GM19238 (cell line): ENCODE results near the gene GMDS.

Source experiments
- DNase-seq: peaks from one replicate; pipeline ENCODE4 v3.0.0; 2011; ENCODE audit warnings: low spot score; ENCODE audit not compliant: insufficient read length

The GMDS gene

DNA sequence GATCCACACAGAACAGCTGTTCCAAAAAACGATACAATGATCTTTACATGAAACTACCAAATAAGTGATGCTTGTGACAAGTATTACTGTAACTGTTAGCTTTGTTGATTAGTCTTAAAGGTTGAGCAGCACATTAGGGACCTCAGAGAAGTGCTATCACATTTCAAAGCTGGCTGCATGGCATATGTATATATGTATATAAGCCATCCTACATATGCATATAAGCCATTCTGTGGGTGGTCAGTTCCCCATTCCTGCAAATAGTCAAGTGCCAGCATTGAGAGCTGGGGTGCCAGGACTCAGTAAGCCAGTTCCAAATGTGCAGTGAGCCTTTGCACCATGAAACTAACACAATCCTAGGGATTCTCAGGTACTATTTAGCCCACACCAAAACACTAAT is 339.4 kb downstream of the GMDS start:
- DNase-seq: no peak

DNA sequence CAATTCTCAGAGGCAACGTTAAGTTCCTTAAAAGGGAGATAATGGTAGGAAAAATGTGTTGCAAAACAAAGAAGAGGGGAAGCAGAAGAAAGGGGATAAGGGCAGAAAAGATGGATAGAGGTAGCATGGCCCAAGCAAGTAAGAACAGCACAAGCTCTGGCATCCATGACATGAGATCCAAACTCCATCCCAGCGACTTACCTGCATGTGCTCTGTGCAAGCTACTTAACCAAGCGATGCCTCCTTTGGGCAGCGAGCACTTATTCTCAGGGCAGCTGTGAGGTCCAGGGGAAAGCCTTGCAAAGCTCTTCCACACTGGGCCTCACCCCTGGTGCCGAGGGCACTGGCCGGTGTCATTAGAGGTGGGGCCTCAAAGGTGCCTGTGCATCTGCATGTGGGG is 340.5 kb downstream of the GMDS start:
- no peak for DNase-seq

DNA sequence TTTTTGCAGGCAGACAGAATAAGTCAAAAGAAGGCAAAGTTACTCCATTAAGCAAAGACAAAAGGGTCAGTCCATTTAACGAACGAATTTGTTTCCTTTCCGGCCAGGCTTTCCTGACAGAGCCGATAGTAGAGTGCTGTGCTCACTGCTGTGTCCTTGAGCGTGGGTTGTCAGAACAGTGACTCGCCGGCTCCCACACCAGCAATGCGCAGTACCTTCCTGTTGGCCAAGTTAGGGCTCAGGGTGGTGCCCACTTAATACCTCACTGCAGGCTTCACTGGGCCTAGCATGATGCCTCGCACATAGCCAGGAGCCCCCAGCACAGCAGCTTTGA is 341.0 kb downstream of the GMDS start:
- DNase-seq: no peak

DNA sequence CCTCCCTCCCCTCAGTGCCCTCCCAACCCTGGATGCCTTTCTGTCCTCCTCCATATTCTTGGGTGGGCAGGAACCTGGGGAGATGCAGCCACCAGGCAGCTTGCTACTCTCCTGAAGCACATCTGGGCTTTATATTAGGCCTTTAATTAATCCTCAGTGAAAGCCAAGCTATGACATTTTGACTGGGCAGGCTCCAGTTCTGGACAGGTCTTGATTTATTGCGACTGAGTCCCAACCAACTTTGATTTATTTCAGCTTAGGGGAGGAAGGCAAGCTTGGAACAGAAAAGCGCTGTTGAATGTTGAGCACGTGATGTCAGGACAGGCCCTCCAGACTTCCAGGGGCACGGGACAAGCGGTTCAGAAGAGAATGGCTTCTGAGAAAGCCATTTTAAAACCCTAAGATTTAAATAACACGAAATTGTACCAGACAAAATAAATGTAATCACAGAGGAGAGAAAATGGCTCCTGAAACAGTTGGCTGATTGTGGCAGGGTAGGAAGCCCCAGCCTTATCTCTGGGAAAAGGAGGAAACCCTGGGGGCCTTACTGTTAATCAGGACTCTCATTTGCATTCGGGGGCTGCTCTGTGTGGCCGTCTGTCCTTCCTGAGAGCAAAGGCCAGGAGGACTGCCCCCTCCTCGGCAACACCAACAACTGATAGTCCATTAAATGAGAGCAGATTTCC is 341.5 kb downstream of the GMDS start:
- DNase-seq: no peak

DNA sequence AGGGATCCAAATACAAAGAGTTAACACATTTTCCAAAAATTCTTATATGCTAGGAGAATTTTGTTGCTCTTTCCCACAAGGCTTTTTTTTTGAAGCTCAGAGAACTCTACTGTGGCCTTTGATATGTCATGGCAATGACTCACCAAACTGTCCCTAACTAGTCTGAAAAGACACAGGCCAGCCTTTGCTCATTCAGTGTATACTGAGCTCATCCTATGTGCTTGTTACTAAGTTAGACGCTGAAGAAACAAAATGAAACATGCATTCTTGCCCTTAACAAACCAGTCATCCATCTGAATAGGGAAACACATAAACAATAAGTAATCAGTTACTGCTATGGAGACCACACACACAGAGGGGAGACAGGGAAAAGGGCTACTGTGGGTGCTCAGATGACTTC is 343.8 kb downstream of the GMDS start:
- DNase-seq: no peak

DNA sequence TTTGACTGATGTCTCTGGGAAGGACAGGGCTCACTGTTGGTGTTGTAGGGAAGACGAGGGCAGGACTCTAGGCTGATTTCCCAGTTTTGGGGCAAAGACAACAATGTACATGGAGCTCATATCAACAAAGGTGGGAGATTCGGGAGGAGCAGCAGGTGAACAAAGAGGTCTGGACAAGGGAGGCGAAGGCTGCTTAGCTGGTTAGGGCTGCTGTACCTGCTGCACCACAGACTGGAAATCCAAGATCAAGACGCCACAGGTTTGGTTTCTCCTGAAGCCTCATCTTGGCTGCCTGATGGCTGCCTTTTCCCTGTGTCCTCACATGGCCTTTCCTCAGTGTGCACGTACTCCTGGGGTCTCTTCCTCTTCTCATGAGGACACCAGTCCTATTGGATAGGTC is 348.5 kb downstream of the GMDS start:
- DNase-seq: no peak

GRCh38 chr6:1895721-1896120 is 349.7 kb downstream of the GMDS start:
- no peak for DNase-seq

- no peak for DNase-seq
Observed at GRCh38 chr6:1894954-1895353, 350.5 kb downstream of the GMDS start.

DNA sequence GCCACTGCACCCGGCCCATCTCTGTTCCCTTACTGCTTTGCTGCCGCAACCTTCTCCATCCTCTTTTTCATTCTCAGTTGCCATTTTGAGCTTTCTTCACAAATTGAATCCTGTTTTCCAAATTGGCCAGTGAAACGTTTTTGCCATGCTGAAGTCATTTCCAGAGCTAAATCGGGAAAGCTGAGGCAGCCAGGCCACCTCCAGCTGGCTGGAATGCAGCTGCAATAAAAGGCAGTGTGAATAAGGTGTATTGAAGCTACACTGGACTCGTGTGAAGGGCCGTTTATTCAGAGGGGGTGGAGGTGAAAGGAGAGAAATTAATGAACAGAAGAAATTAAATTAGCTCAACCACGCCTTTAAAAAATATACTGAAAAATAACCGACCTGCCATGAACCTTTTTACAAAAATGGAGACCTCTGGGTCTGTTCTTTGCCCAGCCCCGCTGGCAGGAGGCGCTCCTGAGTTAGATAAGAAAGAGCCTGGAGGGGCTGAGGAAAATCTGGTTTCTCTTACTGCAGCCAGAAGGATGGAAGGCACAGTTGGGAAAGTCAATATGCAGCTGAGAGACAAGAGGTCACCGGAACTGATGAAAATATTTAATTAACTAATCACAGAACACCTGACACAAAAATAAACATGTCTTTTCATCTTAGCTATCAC is 351.8 kb downstream of the GMDS start:
- DNase-seq: no peak

DNA sequence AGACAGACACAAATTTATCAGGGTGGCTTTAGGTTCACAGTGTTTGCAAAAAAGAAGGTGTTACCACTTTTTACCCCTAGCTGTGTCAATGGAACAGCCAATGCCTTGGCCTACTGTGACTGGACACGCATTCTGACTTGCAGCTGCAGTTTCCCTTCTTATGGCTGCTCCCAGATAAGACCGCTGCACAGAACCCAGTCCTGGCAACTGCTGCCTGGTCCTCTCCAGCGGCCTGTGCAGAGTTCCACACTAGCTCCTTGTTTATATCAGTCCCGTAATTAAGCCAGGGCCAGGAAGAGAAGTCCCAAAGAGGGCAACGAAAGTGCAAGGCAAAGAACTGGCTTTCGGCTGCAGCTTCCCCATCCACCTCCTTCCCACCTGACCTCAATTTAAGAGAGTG is 352.7 kb downstream of the GMDS start:
- no peak for DNase-seq

DNA sequence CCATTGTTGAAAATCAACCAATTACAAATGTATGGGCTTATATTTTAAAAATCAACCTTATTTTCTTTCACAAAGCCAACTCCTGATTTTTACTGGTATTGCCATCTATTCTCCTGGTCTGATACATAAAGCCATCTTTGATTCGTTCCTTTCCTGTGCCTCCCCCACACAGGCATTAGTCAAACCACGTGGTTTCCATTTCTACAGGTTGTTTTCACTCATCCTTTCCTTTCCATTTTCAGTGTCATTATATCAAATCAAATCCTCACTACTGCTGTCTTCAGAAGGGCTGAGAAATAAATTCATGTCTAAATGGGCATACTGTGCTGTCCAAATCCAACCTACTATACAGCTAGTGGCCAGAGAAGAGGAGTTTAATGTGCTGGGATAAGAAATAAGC is 354.4 kb downstream of the GMDS start:
- no peak for DNase-seq

- no peak for DNase-seq
Observed at GRCh38 chr6:1890071-1890470, 355.3 kb downstream of the GMDS start.

DNA sequence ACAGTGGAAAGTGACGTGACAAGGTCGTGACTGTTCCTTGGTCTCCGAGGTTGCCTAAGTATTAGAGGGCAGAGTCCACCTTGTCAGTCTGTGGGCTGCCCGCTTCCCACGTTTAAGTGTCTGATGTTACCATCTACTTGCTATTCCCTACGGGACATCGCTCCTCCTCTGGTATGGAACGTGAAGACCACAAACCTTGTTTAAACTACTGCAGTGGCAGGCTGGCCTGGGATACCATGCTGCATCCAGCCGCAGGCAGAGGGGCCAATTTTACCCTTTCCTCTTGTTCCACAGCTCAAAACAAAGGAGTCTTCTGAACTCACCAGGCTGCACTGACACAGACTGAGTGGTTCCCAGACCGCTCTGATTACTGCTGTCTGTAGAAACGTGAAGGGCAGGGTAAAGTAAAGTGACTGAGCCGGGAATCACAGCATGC is 359.8 kb downstream of the GMDS start:
- DNase-seq: no peak

DNA sequence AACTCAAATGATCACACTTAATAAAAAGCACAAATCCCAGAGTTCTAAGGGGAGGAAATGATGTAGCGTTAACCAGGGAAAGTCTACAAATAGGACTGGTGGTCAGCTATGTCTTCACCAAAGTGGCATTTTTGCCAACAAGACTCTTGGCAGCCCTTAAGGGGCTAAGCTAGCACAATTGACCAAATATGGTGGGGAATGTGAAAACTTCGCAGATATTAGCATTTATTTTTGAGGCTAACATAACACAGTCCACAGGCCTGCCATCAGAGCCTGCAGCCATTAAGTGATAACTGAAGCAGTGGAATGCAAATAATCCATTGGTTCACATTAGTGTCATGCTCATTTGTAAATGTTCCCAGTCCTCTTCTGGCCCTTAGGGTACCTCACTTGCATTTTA is 361.1 kb downstream of the GMDS start:
- no peak for DNase-seq

- DNase-seq: no peak
Observed at GRCh38 chr6:1878330-1878729, 367.1 kb downstream of the GMDS start.

DNA sequence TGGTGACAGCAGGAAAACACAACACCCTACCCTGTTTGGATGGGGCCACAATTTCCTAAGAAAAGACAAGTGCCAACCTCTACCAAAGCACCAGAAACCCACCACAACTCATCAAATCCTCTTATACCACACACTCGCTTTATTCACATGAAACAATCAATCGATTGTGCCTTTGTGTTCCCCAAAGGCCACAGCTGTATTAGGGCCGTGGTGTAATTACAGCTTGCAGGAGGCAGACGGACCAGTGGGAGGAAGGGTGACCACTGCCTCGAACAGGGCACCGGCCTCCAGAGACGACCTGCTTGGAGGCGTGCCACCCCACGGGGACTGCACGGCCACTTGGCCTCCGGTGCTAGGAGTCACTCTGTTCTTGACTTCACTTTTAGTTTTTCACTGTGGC is 371.6 kb downstream of the GMDS start:
- DNase-seq: no peak

- no peak for DNase-seq
Observed at GRCh38 chr6:1872649-1873131, 372.7 kb downstream of the GMDS start.

DNA sequence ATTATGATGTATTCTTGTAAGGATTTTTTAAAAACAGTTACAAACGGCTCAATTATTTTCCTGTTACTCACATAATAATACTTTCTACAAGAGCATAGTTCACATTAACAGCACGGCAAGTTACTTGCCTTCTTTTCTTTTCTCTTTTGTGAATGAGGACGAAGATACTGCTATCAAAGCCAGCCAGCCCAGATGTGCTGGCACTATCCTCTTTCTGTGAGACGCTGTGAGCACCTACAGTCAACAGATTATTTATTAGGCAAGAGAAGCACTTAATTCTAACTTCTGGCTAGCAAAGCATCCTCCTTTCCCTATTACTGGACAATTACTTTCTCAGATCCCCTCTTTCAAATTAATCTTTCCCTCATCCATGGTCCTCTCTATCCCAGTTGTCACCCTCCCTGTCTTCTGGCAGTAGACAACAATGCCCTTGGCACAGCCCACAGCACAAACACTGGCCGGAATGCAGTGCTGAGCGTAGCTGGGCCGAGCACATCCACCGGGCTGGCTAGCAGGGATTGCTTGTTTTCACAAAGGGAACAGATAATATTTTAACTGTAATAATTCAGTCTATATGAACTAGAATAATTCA is 373.6 kb downstream of the GMDS start:
- DNase-seq: no peak

DNA sequence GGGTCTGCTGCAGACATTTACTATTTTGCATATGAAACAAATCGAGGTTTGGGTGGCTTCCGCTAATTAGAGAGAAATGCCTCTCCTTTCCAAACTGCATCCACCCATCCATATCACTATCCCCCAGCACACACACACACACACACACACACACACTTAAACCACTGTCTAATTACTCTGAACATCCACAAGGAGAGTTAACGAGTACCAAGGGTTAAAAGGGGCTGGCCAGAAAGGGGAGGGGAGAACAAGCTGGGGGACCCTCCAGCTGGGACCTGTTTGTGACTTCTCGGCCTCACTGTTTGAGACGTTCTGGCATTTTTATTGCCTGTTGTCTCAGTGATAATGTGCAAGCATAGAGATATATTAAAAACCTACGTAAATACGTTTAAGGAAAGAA is 374.5 kb downstream of the GMDS start:
- DNase-seq: no peak

GRCh38 chr6:1870251-1870650 is 375.2 kb downstream of the GMDS start:
- no peak for DNase-seq

DNA sequence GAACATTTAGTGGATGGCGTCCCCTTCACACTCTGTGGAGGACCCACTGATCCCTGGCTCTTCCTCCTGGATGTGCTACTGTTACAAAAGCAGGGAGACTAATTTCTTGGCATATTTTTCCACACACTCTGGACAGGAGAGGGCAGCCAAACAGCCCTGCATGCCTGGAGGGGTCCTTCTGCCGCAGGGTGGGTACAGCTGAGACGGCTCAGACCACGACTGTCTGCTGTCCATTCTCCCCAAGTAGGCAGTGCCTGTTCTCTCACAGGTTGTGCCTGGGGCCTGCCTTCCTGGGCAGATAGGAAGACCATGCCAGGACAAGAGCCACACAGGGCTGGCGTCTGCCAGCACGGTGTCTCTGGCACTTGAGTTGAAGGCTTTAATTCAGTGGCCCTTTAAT is 375.6 kb downstream of the GMDS start:
- DNase-seq: no peak

DNA sequence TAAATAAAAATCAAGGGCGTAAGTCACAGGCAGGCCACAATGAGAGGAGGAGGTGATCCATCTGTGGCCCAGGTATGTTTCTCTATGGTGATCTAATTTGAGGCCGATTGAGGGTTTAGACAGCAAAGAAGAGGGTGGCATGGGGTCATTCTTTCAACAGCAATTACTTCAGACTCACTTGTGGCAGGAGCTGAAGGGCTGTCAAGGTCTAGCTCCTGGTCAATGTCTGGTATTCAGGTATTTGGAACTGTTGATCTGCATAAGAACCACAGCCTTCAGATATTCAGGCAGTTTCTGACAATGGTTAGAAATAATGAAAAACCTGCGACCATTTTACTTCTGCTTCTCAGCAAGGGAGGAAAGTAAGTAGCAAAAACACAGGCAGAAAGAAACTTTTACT is 376.1 kb downstream of the GMDS start:
- no peak for DNase-seq
